H1 (cell line): Measurements from ENCODE around the gene SPRR2F. TPM values are rescaled to one million over a fixed set of nuclear protein-coding genes. Genes with fewer than 3 reads are reported as not detected.

ENCODE experiments used
- E2F6 ChIP-seq: IDR thresholded peaks from 2 replicates; pipeline ENCODE4 v1.6.1; 2012; ENCODE audit warnings: inconsistent platforms
- FOSL1 ChIP-seq: IDR thresholded peaks from 2 replicates; pipeline ENCODE4 v1.6.1; 2011; ENCODE audit warnings: mild to moderate bottlenecking, low read depth, low read length, moderate library complexity; ENCODE audit not compliant: insufficient read depth
- GABPA ChIP-seq: IDR thresholded peaks from 2 replicates; pipeline ENCODE4 v1.6.1; 2011; ENCODE audit warnings: mild to moderate bottlenecking, low read length, moderate library complexity, borderline replicate concordance; ENCODE audit not compliant: insufficient read depth
- polyA plus RNA-seq, 7 experiments: library from polyadenylated mRNA; depleted of rRNA in 3 of 7; stranded (reverse) in 5 of 7; unstranded in 2 of 7; fragments of >200 nt in 5 of 7; fragments of 200-250 nt in 2 of 7; gene quantifications; 1 replicate in 5 of 7; 2 replicates in 1 of 7; 4 replicates in 1 of 7; pipeline versions ENCODE4 v1.2.1 to v1.2.3, GENCODE V29; 2011 to 2013; ENCODE audit warnings: missing spikeins in 2 of 7, mixed read lengths in 2 of 7
- total RNA-seq: library from RNA; stranded (reverse); fragmentation: NEBNext Ultra II Directional; extraction: Animal tissue kit (Norgen Biotek cat#: 25700); gene quantifications from 2 replicates; pipeline ENCODE4 v1.2.1, GENCODE V29; 2021

The SPRR2F gene
- total and polyA plus RNA-seq, 2 of the 8 experiments (the other 6 are each of a cell fraction or from before 2014, with no cell fraction given): 0.50 to 1.1 TPM

GRCh38 chr1:153072806-153073726 is 40.2 kb downstream of the SPRR2F start (continued):
- TF ChIP-seq E2F6 (no peak), GABPA (no peak), FOSL1 (no peak)
